Measurements from ENCODE around the gene FGB.
"Not testable (repeated sequence)": the region's sequence is repeated elsewhere in the genome, so short reads cannot be mapped to it uniquely, and the experiment has no call there.

The FGB gene

DNA sequence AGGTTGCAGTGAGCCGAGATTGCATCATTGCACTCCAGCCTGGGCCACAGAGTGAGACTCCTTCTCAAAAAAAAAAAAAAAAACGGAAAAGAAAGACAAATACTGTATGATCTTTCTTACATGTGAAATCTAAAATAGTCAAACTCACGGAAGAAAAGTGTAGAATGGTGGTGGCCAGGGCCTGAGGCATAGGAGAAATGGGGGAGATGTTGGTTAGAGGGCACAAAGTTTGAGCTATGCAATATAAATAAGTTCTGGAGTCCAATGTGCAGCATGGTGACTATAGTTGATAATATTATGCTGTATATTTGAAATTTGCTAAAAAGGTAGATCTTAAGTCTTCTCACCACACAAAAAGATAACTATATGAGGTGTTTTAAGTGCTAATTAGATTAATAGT is 29.1 kb downstream of the FGB start:
- DNase-seq (ENCODE audit: extremely low spot score, insufficient read length, low read depth) (no peak), FAIRE-seq (no peak)

DNA sequence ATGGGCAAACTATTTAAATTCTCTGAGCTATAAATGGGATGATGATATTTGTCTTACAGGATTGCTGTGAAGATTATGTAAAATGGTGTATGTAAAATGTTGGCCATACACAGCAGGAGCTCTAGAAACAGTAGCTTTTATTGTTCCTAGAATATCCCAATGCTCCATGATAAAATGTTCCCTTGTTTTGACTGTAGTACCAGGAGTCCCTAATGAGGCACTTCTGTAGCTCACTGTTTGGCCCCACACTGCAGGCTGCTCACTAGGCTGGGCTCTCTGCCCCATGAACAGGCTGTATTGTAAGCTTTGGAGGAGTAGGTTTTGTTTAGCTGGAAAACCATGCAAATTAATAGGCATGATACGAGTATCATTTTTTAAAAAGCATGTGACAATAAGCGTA is 31.1 kb downstream of the FGB start:
- no peak for FAIRE-seq
- no peak for DNase-seq (ENCODE audit: extremely low spot score, insufficient read length, low read depth)

GRCh38 chr4:154594343-154594742 is 31.5 kb downstream of the FGB start:
- not testable (repeated sequence) for FAIRE-seq; DNase-seq (ENCODE audit: extremely low spot score, insufficient read length, low read depth)

DNA sequence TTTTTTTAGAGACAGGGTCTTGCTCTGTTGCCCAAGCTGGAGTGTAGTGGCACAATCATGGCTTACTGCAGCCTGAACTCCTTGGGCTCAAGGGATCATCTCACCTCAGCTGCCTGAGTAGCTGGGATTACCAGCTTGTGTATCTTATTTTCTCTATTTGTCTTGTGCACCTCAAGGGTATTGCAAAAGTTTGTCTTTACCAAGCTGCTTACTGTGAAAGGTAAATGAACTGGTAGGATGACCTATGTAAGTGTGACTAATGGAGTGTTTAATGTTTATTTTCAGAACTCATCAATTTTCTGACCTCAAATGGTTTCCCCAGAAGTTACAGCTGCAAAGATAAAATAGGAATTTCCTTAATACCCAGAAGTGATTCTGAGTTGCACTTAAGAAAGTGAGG is 33.0 kb downstream of the FGB start:
- DNase-seq (ENCODE audit: extremely low spot score, insufficient read length, low read depth) (no peak), FAIRE-seq (no peak)

- not testable (repeated sequence) for DNase-seq (ENCODE audit: extremely low spot score, insufficient read length, low read depth); FAIRE-seq
Observed at GRCh38 chr4:154597281-154597680, 34.5 kb downstream of the FGB start.

- FAIRE-seq (no peak), DNase-seq (ENCODE audit: extremely low spot score, insufficient read length, low read depth) (no peak)
Observed at GRCh38 chr4:154597798-154598774, 35.3 kb downstream of the FGB start.

DNA sequence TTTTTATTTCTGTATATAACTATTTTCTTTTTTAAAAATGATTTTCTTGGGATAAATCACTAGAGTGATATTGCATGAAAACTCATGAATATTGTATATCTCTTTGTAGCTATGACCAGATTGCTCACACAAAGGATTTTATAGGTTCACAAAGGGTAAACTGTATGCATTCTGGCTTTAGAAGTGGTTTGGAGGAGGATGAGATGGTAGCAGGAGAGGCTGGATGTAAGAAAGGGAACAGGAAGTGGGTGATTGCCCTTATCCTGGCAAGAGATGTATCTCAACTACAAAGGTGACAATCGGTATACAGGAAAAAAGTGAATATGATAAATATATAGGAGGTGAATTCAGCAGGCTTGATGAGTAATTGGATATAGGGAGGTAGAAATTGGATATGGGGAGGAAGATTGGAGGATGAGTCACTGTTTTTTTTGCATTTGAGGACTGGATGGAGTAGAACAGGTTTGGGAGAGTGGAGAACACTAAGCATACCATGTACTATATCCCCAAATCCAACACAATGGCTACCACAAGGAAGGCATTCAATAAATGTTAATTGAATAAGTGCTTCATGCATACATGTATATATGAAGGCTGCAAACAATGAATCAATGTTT is 39.7 kb downstream of the FGB start:
- FAIRE-seq (no peak), DNase-seq (ENCODE audit: extremely low spot score, insufficient read length, low read depth) (no peak)

DNA sequence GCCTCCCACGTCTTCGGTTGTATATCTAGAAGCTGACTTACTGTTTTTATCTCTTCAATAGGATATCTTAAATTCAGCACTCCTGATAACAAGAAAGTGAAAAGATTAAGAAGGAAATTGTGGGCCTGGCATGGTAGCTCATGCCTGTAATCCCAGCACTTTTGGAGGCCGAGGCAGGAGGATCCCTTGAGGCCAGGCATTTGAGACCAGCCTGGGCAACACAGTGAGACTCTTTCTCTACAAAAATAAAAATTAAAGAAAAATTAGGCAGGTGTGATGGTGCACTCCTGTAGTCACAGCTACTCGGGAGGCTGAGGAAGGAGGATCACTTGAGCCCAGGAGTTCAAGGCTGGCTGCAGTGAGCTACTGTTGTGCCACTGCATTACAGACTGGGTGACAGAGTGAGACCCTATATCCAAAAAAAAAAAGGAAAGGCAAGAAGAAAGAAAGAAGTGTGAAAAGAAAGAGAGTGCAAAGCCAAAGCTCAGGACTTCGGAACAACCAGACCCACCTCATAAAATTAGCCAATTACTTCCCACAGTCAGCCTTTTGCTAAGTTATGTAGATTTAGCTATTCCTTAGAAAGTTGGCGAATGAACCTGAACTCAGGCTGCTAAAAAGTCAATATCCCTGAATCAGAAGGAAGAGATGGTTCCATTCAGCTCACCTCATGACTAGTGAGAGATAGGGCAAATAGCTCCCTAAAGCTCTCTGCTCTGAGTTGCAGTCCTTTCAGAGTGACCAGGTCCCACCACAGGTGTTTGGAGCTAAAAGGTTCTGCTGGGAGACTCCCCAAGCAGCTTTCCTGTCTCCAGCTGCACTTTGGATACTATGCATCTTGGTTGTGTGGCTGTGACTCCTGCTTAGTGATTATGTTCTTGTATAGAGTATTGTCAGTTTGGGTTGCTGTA is 40.5 kb downstream of the FGB start:
- FAIRE-seq (no peak), DNase-seq (ENCODE audit: extremely low spot score, insufficient read length, low read depth) (no peak)

DNA sequence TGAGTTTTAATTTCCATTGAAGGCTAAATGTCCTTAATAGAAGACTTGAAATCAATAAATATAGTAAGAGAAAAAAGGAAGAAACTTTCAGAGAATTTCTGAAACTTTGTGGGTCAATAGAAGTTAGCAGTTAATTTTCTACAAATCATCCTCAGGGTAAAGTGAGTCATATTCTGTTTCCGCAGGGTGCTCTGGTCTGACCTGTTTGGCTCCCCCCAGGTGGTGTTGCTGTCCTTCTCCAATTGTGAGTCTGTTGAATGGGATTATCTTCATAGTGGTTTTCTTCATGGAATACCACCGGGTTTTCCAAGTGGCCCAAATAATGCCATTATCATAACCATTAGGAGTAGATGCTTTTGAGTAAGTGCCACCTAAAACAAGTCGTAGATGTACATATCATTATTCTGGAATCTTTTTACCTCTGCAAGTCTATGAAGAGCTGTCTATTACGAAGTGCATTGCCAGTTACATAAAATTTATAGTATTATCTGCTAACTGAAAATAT is 41.9 kb downstream of the FGB start:
- DNase-seq (ENCODE audit: extremely low spot score, insufficient read length, low read depth) (no peak), FAIRE-seq (no peak)

GRCh38 chr4:154606728-154607723 is 44.2 kb downstream of the FGB start:
- FAIRE-seq, result no peak
- DNase-seq (ENCODE audit: extremely low spot score, insufficient read length, low read depth), result no peak

DNA sequence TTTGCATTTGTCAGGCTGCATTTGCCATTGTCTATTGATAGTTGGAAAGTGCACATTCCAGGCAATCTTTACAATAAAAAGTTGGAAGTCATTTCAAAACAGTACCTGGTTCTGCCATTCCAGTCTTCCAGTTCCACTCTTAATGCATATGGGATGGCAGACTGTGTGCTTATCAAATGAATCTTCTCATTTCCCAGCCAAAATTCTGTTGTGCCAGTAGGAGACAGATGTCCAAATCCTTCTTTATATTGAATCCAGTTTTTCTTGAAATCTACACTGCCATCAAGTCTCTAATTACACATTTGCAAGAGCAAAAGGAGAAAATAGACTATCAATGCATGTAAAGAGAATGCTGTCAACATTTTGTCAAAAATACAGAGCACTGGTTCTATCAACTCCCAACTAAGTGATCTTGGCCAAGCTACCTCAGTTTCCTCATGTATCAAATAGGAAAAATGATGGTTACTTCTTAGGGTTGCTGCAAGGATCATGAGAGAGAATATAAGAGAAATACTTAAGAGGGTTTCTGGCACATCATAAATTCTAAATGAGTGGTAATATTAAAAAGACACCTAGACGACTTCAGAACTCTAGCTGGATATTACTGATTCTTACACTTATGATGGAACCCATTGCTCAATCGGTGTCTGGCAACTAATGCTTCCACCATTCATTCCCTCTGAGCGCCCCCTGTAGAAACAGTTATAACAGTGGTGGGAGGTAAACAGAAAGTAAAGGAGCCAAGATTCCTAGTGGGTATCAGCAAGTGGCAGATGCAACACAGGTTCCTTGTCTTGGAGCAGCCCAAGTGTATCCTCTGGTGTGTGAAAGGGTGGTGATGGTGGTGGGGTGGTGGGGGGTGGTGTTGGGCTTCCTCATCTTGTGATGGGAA is 45.8 kb downstream of the FGB start:
- FAIRE-seq, result no peak
- DNase-seq (ENCODE audit: extremely low spot score, insufficient read length, low read depth), result no peak

- FAIRE-seq (no peak), DNase-seq (ENCODE audit: extremely low spot score, insufficient read length, low read depth) (no peak)
Observed at GRCh38 chr4:154609532-154609931, 46.7 kb downstream of the FGB start.

DNA sequence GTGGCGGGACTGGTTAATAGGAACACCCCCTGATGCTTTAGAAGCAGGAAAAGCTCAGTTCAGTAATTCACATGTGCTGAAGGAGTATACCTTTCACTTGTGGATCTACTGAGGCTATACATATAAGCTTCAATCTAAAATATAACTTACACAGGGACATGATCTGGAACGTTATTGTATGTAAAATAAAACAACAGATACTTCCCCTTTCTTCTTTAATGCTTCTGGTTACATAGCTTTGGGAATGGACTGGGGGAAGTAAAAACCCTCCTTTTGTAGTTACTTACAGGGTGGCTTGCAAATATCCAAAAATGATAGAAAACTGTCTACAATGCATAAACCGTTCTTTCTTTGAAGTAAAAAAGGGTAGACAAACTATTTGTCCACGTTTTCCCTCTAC is 47.8 kb downstream of the FGB start:
- DNase-seq (ENCODE audit: extremely low spot score, insufficient read length, low read depth), result no peak
- FAIRE-seq, result no peak

DNA sequence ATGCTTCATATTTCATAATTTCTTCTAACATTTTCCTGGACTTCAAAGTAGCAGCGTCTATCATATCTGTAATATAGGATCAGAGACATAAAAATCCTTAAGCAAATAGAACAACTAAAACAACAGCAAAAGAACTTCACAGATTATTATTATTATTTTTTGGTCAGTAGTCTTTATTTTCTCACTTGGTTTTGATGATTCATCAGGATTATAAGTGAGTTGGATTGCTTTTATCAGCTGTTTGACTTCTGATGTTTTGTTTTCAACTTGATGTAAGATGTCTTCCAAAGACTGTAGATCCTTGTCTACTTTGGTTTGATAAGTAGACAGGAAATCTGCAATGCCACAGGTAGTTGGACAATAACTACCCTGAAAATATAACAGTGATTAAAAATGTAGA is 49.0 kb downstream of the FGB start:
- no peak for FAIRE-seq
- DNase-seq (ENCODE audit: extremely low spot score, insufficient read length, low read depth), result no peak

- FAIRE-seq, result no peak
- no peak for DNase-seq (ENCODE audit: extremely low spot score, insufficient read length, low read depth)
Observed at GRCh38 chr4:154612472-154613414, 49.9 kb downstream of the FGB start, which contains the start of gene FGG. Gene FGG, minus strand, starts transcription at chr4:154612656. Its CDS starts 47 bp downstream, at chr4:154612609.

- FAIRE-seq (no peak), DNase-seq (ENCODE audit: extremely low spot score, insufficient read length, low read depth) (no peak)
Observed at GRCh38 chr4:154614306-154614705, 51.5 kb downstream of the FGB start.

DNA sequence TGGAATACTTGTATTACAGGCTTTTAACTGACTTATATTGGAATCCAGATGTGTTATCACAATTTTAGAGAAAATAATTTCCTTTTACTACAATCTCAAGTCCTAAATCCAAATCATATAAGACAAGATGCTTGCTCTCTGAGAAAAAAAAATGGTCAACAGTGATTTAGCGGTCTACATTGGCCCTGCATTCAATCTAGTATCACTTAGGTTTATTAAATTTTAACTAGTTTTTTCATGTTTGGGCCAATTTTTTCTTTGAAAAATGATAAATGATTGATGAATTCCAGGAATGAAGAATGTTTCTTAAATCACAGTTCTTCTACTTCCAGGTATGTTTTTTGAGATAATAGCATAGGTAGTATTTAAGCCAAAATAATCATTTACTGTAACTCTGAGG is 52.4 kb downstream of the FGB start:
- FAIRE-seq (no peak), DNase-seq (ENCODE audit: extremely low spot score, insufficient read length, low read depth) (no peak)

All from GM18507 (cell line).